UCSD-AML1 (cell line): ENCODE measurements around the gene CWC27.
A peak's percentile ranks its signal among the peaks of the same experiment; 100 is the strongest.

Source experiments
- DNase-seq: peaks from one replicate; lab custom pipeline; 2025; ENCODE audit not compliant: unreplicated experiment; lab: John Stamatoyannopoulos, UW

Gene CWC27

GRCh38 chr5:64768358-64769312 is at the start of gene CWC27, which contains the start of gene SREK1IP1:
CWC27 (plus strand) TSS chr5:64768930; CDS start chr5:64769147, 217 bp downstream.
SREK1IP1 (minus strand) TSS chr5:64768691; CDS start chr5:64768517, 174 bp downstream.
- peak; percentile 82 for DNase-seq

DNA sequence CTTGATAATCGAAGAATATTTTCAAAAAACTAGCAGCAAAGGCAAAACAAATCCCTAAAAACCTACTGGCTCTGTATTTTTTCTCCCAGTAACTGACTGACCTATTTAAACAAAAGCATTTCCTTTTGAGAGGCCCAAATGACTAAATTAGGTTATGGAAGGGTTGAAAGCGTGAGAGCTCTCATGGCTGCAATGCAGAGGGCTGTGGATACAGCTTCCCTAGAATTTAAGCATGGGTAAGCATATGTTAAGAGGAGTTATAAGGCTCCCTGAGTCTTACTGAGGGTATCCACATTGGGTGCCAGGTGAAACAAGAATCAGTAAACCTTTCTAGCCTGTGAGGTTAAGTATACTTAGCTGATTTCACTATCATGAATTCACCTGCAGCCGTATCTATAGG is 46.1 kb upstream of the CWC27 start:
- no peak for DNase-seq

- no peak for DNase-seq
Observed at GRCh38 chr5:64727150-64727549, 41.6 kb upstream of the CWC27 start.

GRCh38 chr5:64742411-64742810 is 26.3 kb upstream of the CWC27 start:
- DNase-seq, result no peak

- no peak for DNase-seq
Observed at GRCh38 chr5:64742821-64743220, 25.9 kb upstream of the CWC27 start.

DNA sequence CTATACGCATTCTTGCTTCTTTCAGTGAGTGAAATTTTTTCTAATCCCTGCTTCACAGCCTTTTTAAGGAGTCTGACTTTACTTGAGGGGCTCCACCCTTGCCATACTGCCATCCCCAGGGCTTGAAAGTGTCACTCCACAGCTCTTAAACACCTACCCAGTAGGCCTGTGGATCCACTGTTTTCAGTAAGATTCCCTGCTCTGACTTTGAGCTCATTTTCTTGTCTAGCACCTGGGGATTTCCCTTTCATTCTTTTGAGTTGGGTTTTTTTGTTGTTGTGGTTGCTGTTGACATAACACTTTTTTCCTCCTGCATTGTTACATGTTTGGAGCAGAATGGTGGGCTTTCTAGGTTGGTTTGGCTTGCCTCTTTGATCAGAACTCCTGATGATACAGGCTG is 23.8 kb upstream of the CWC27 start:
- no peak for DNase-seq

DNA sequence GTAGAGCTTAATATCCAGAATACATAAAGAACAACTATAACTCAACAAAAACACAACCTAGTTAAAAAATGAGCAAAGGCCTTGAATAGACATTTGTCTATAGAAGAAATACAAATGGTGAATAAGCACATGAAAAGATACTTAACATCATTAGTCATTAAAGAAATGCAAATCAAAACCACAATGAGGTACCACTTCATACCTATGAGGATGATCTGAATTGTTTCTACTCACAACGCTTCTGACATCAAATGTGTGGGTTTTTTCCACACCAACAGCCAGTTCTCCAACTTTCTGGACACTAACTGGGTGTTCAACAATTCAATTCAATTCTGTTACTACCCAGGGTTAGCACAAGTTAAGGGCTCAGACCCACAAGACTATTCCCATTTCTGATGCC is 22.3 kb upstream of the CWC27 start:
- DNase-seq, result no peak

DNA sequence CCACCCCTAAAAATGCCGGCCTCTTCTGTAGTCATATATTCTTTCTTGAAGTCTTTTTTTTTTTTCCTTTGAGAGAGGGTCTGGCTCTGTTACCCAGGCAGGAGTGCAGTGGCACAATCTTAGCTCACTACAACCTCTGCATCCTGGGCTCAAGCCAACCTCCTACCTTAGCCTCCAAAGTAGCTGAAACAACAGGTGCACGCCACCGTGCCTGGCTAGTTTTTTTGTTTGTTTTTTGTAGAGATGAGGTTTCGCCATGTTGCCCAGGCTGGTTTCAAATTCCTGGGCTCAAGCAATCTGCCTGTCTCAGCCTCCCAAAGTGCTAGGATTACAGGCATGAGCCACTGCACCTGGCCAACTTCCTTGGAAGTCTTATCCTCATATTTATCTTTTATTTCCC is 19.3 kb upstream of the CWC27 start:
- DNase-seq, result no peak

DNA sequence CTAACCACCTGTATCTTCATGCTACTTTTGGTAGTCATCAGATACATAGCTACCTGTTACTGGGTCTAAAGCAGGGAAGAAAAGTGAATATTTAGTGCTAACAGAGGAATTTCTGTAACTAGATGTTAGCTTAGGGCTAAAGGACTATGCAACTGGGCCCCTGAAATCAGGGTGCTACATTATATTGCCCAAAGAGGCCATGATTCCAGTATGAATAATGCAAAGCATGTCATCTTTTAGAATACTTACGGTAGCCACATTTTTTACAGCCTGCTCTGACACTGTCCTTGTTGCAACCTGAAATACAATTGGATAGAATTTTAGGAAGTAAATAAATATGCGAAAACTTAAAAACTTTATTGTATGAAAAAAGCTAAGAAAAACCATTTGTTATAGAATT is 14.7 kb upstream of the CWC27 start:
- DNase-seq, result no peak

GRCh38 chr5:64758901-64759300 is 9.8 kb upstream of the CWC27 start:
- no peak for DNase-seq

- no peak for DNase-seq
Observed at GRCh38 chr5:64759960-64760660, 8.6 kb upstream of the CWC27 start.

- DNase-seq, result no peak
Observed at GRCh38 chr5:64763948-64764503, 4.7 kb upstream of the CWC27 start.

DNA sequence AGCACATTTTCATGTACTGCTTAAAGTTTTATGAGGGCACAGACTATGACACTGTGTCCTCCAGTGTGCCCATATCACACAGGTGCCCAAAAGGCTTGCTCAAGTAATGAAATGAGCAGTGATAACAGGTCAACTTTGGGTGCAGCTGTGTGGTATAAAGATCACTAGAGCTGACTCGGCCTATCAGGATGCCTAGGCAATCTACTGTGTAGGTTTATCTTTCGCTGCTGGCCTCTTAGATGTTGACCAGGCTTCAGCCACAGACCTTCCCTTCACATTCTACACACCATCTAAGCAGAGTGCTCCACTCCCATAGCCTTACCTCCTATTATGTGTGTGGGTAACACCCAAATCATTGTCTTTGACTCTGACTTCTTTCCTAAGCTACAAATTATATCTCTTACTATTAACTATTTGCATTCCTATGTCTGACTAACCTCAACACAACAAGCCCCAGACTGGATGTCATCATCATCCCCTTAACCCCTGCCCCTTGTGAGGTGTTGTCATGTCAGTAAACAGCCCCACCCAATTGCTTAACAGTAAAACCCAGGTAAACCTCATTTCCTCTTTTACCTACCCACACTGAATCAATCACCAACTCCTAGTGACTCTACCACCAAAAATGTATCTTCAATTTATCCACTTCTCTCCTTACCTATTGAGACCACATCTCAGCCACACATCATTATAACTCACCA is 2.8 kb upstream of the CWC27 start:
- no peak for DNase-seq

DNA sequence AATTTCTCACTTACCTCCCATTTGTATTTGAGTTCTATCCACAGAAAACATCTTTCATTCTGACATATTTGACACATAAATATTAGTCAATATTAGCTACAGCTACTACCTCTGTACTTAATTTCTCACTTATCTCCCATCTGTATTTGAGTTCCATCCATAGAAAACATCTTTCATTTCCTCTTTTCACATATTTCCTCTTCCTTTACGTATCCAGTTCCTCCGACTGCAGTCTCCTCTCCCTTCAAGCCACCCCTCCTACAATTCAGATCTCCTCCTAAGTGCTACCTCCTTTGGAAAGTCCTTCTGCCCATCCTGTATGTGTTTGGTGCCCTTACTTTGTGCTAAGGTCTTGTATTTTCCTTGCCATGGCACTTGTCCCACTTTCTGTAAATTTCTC is 1.8 kb upstream of the CWC27 start:
- DNase-seq, result no peak

DNA sequence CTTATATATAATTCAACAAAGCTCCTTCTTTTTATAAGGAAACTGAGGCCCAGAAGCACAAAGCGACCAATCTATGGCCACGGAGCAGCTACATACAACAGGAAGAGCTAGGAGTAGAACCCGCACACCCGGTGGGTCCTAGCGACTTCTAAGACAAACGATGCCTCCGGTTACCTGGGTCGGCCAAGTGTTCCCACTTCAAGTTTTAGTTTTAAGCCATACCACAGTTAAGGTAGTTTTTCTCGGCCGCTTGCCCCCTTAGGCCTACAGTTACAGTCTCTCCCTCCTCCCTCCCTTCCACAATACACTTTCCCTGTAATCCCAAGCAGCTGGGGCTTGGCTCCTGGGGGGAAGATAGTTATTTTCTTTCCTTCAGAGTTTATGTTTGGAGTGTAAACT is 772 bp upstream of the CWC27 start:
- DNase-seq, result peak; percentile 47

- DNase-seq, result no peak
Observed at GRCh38 chr5:64769855-64770254, 1.1 kb downstream of the CWC27 start.

DNA sequence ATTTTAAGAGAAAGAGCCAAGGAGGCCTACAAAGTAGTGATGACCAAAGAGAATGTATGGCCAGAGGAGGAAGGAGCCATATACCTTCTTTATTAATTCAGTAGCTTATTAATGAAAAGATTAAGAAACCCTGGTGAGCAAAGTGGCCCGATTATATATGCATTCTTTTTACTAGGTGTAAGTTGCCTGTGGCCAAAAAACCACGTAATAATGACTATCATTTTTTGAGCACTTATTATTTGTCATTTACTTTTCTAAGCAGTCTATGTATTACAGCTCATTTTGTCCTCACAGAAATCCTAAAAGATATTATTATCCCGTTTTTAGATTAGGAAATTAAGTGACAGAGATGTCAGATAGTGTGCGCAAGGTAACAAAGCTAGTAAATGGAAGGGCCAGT is 3.0 kb downstream of the CWC27 start:
- no peak for DNase-seq

GRCh38 chr5:64773533-64773932 is 4.8 kb downstream of the CWC27 start:
- DNase-seq, result no peak

DNA sequence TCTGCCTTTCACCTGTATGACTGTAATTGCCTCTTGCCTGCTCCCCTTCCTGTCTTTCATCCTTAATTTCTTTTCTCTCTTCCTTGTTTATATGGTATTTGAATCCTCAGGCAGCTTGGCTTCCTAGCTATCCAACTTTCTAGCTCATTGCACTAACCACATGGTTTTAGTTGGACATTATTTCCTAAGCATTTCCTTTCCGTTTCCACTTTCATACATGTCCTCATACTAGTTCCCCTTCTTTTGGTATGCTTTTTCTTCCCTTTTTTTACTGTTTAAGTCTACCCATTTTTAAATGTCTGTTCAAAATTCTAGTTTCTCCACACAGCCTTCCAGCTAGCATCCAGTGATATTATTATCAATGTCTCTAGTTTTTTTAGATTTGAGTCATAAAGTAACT is 6.6 kb downstream of the CWC27 start:
- DNase-seq, result no peak

DNA sequence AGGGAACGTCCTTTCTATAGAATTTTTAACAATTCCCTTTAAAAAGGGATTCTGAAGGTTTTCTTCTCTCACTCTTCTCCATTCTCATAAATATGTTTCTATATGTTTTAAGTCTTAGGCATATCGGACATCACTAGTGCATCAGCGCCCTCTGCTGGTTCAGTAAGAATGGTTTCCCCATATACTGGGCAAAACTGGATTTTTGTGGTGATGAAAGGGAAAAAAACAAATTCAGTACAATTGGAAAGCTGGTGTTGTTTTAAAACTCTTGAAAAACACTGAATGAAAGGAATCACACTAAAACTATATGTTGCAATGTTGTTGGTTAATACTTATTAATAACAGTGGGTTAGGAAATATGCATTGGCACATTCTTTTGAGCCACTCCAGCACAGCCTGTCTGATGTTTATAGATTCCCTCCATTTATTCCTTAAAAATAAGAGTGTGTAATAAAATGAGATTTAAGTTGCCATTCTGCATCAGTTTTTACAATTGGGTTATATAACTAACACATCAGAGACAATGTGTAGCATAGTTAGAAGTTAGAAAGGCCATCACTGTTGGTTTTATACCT is 15.8 kb downstream of the CWC27 start:
- DNase-seq, result peak; percentile 27

- no peak for DNase-seq
Observed at GRCh38 chr5:64786372-64786771, 17.6 kb downstream of the CWC27 start.
